ENCODE data around the gene IMMP2L.
A peak's percentile ranks its signal among the peaks of the same experiment; 100 is the strongest.

The IMMP2L gene

GRCh38 chr7:111394891-111395290 is 167.4 kb downstream of the IMMP2L start:
- Histone ChIP-seq H3K9ac (ENCODE audit: low read length in 2 of 2) (no peak overlapping the region), H3K4me3 (ENCODE audit: low read length in 2 of 2) (no peak overlapping the region), H3K4me1 (ENCODE audit: control insufficient read depth, insufficient read depth, low read length) (no peaks in the 10 kb centered on the region), H3K27me3 (ENCODE audit: control insufficient read depth in 1 of 2, insufficient read depth in 2 of 2, low read length in 2 of 2) (no peaks in the 10 kb centered on the region), H3K27ac (ENCODE audit: low read length) (no peak overlapping the region), H3K9me3 (ENCODE audit: control insufficient read depth in 2 of 2, low read length in 2 of 2) (no peaks in the 10 kb centered on the region), H3K36me3 (ENCODE audit: control insufficient read depth in 2 of 2, insufficient read depth in 2 of 2, low read length in 2 of 2) (no peaks in the 10 kb centered on the region)

GRCh38 chr7:111393011-111393754 is 169.1 kb downstream of the IMMP2L start:
- H3K36me3 ChIP-seq (ENCODE audit: control insufficient read depth in 2 of 2, insufficient read depth in 2 of 2, low read length in 2 of 2) = no peaks in the 10 kb centered on the region
- H3K9ac ChIP-seq (ENCODE audit: low read length in 2 of 2) = no peak overlapping the region
- H3K4me3 ChIP-seq (ENCODE audit: low read length in 2 of 2) = no peak overlapping the region
- no peaks in the 10 kb centered on the region for H3K27me3 ChIP-seq (ENCODE audit: control insufficient read depth in 1 of 2, insufficient read depth in 2 of 2, low read length in 2 of 2)
- H3K27ac ChIP-seq (ENCODE audit: low read length) = peak overlapping the region; percentile 6
- H3K4me1 ChIP-seq (ENCODE audit: control insufficient read depth, insufficient read depth, low read length) = no peaks in the 10 kb centered on the region
- H3K9me3 ChIP-seq (ENCODE audit: control insufficient read depth in 2 of 2, low read length in 2 of 2) = no peaks in the 10 kb centered on the region

GRCh38 chr7:111392294-111392693 is 170.0 kb downstream of the IMMP2L start:
- Histone ChIP-seq H3K4me3 (ENCODE audit: low read length in 2 of 2) (no peak overlapping the region), H3K36me3 (ENCODE audit: control insufficient read depth in 2 of 2, insufficient read depth in 2 of 2, low read length in 2 of 2) (no peaks in the 10 kb centered on the region), H3K27ac (ENCODE audit: low read length) (no peak overlapping the region), H3K9ac (ENCODE audit: low read length in 2 of 2) (no peak overlapping the region), H3K9me3 (ENCODE audit: control insufficient read depth in 2 of 2, low read length in 2 of 2) (no peaks in the 10 kb centered on the region), H3K27me3 (ENCODE audit: control insufficient read depth in 1 of 2, insufficient read depth in 2 of 2, low read length in 2 of 2) (no peaks in the 10 kb centered on the region), H3K4me1 (ENCODE audit: control insufficient read depth, insufficient read depth, low read length) (no peaks in the 10 kb centered on the region)

DNA sequence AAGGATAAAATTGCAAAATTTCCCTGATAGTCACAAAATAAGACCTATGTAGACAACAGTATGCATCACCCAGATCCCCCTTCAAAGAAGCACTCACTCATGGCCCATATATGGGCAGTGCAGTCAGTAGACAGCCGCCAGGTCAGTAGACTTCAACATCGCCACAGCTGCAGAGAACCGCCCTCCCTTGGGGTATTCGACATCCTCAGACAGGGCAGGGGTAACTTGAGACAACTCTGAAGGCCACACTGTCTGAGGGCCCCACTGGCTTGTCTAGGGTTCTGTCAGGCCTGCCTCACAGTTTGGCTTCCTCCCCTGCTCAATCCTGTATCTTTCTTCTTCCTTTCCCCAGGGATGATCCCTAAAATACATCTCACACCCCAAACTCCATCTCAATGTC is 172.3 kb downstream of the IMMP2L start:
- no peaks in the 10 kb centered on the region for H3K4me1 ChIP-seq (ENCODE audit: control insufficient read depth, insufficient read depth, low read length)
- no peak overlapping the region for H3K9ac ChIP-seq (ENCODE audit: low read length in 2 of 2)
- H3K27ac ChIP-seq (ENCODE audit: low read length) = no peak overlapping the region
- H3K4me3 ChIP-seq (ENCODE audit: low read length in 2 of 2) = no peak overlapping the region
- no peaks in the 10 kb centered on the region for H3K36me3 ChIP-seq (ENCODE audit: control insufficient read depth in 2 of 2, insufficient read depth in 2 of 2, low read length in 2 of 2)
- no peaks in the 10 kb centered on the region for H3K27me3 ChIP-seq (ENCODE audit: control insufficient read depth in 1 of 2, insufficient read depth in 2 of 2, low read length in 2 of 2)
- no peaks in the 10 kb centered on the region for H3K9me3 ChIP-seq (ENCODE audit: control insufficient read depth in 2 of 2, low read length in 2 of 2)

DNA sequence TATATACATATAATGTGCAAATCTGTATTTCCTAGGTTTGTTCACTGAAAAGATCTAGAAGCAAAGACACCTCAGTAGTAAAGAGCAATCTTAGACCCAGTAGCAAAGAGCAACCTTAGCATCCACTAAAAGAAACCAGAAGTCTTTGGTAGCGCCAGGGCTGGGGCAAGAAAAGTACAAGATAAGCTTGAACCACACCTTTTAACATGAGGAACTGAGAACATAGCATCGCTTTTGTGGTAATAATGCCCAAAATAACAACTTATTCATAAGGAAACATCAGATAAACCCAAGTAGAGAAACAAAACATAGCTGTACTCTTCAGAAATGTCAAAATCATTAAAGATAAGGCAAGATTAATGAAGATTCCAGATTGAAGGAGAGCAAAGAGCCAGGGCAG is 173.4 kb downstream of the IMMP2L start:
- Histone ChIP-seq H3K27me3 (ENCODE audit: control insufficient read depth in 1 of 2, insufficient read depth in 2 of 2, low read length in 2 of 2) (no peaks in the 10 kb centered on the region), H3K36me3 (ENCODE audit: control insufficient read depth in 2 of 2, insufficient read depth in 2 of 2, low read length in 2 of 2) (no peaks in the 10 kb centered on the region), H3K27ac (ENCODE audit: low read length) (no peak overlapping the region), H3K9me3 (ENCODE audit: control insufficient read depth in 2 of 2, low read length in 2 of 2) (no peaks in the 10 kb centered on the region), H3K4me1 (ENCODE audit: control insufficient read depth, insufficient read depth, low read length) (no peaks in the 10 kb centered on the region), H3K4me3 (ENCODE audit: low read length in 2 of 2) (no peak overlapping the region), H3K9ac (ENCODE audit: low read length in 2 of 2) (no peak overlapping the region)

DNA sequence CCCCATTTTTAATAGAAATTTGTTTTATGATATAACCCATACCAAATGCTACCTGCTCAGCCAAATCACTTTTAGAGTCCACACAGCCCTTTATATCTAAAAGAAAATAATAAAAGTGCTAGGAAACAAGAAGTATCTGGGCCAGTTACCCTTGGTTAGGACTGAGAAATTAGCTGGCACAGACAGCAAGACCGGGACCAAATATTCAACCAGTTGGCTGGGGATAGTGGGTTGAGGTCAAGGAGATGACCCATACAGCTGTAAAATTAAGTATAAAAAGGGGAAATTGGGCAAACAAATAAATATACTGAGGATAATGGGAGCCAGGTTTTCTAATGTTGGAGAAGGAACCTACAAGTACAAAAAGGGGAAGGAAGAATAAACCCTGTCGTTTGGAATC is 174.3 kb downstream of the IMMP2L start:
- Histone ChIP-seq H3K4me1 (ENCODE audit: control insufficient read depth, insufficient read depth, low read length) (no peaks in the 10 kb centered on the region), H3K9me3 (ENCODE audit: control insufficient read depth in 2 of 2, low read length in 2 of 2) (no peaks in the 10 kb centered on the region), H3K4me3 (ENCODE audit: low read length in 2 of 2) (no peak overlapping the region), H3K36me3 (ENCODE audit: control insufficient read depth in 2 of 2, insufficient read depth in 2 of 2, low read length in 2 of 2) (no peaks in the 10 kb centered on the region), H3K9ac (ENCODE audit: low read length in 2 of 2) (no peak overlapping the region), H3K27ac (ENCODE audit: low read length) (no peak overlapping the region), H3K27me3 (ENCODE audit: control insufficient read depth in 1 of 2, insufficient read depth in 2 of 2, low read length in 2 of 2) (no peaks in the 10 kb centered on the region)

- Histone ChIP-seq H3K27me3 (ENCODE audit: control insufficient read depth in 1 of 2, insufficient read depth in 2 of 2, low read length in 2 of 2) (no peaks in the 10 kb centered on the region), H3K36me3 (ENCODE audit: control insufficient read depth in 2 of 2, insufficient read depth in 2 of 2, low read length in 2 of 2) (no peaks in the 10 kb centered on the region), H3K4me3 (ENCODE audit: low read length in 2 of 2) (no peak overlapping the region), H3K27ac (ENCODE audit: low read length) (no peak overlapping the region), H3K4me1 (ENCODE audit: control insufficient read depth, insufficient read depth, low read length) (no peaks in the 10 kb centered on the region), H3K9ac (ENCODE audit: low read length in 2 of 2) (no peak overlapping the region), H3K9me3 (ENCODE audit: control insufficient read depth in 2 of 2, low read length in 2 of 2) (no peaks in the 10 kb centered on the region)
These were observed 178.0 kb downstream of the IMMP2L start for GRCh38 chr7:111384065-111384891.

- Histone ChIP-seq H3K4me1 (ENCODE audit: control insufficient read depth, insufficient read depth, low read length) (no peaks in the 10 kb centered on the region), H3K27ac (ENCODE audit: low read length) (no peak overlapping the region), H3K27me3 (ENCODE audit: control insufficient read depth in 1 of 2, insufficient read depth in 2 of 2, low read length in 2 of 2) (no peaks in the 10 kb centered on the region), H3K9ac (ENCODE audit: low read length in 2 of 2) (no peak overlapping the region), H3K4me3 (ENCODE audit: low read length in 2 of 2) (no peak overlapping the region), H3K36me3 (ENCODE audit: control insufficient read depth in 2 of 2, insufficient read depth in 2 of 2, low read length in 2 of 2) (no peaks in the 10 kb centered on the region), H3K9me3 (ENCODE audit: control insufficient read depth in 2 of 2, low read length in 2 of 2) (no peaks in the 10 kb centered on the region)
These were observed 179.2 kb downstream of the IMMP2L start for GRCh38 chr7:111383133-111383532.

DNA sequence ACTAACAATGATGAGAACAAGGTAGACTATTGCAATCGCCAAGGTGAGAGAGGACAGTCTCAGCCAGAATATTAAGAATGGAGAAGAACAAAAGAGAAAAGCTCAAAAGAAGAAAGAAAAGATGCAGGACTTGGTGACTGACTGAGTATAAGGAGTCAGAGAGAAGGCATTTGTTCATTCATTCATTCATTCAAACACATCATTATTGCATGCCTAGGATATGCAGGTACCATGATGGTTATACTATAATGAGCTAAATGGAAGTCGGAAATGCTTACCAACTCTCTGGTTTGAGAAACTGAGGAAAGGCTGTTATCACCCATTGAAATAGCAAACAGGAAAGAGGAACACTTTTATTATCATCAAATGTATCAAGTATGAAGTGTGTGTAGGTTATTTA is 180.7 kb downstream of the IMMP2L start:
- H3K27me3 ChIP-seq (ENCODE audit: control insufficient read depth in 1 of 2, insufficient read depth in 2 of 2, low read length in 2 of 2) = no peaks in the 10 kb centered on the region
- H3K9me3 ChIP-seq (ENCODE audit: control insufficient read depth in 2 of 2, low read length in 2 of 2) = no peaks in the 10 kb centered on the region
- H3K36me3 ChIP-seq (ENCODE audit: control insufficient read depth in 2 of 2, insufficient read depth in 2 of 2, low read length in 2 of 2) = no peaks in the 10 kb centered on the region
- H3K4me3 ChIP-seq (ENCODE audit: low read length in 2 of 2) = no peak overlapping the region
- H3K9ac ChIP-seq (ENCODE audit: low read length in 2 of 2) = no peak overlapping the region
- H3K4me1 ChIP-seq (ENCODE audit: control insufficient read depth, insufficient read depth, low read length) = no peaks in the 10 kb centered on the region
- no peak overlapping the region for H3K27ac ChIP-seq (ENCODE audit: low read length)

GRCh38 chr7:111380945-111381344 is 181.3 kb downstream of the IMMP2L start:
- Histone ChIP-seq H3K36me3 (ENCODE audit: control insufficient read depth in 2 of 2, insufficient read depth in 2 of 2, low read length in 2 of 2) (no peaks in the 10 kb centered on the region), H3K4me1 (ENCODE audit: control insufficient read depth, insufficient read depth, low read length) (no peaks in the 10 kb centered on the region), H3K4me3 (ENCODE audit: low read length in 2 of 2) (no peak overlapping the region), H3K27me3 (ENCODE audit: control insufficient read depth in 1 of 2, insufficient read depth in 2 of 2, low read length in 2 of 2) (no peaks in the 10 kb centered on the region), H3K27ac (ENCODE audit: low read length) (no peak overlapping the region), H3K9ac (ENCODE audit: low read length in 2 of 2) (no peak overlapping the region), H3K9me3 (ENCODE audit: control insufficient read depth in 2 of 2, low read length in 2 of 2) (no peaks in the 10 kb centered on the region)

GRCh38 chr7:111374027-111374426 is 188.3 kb downstream of the IMMP2L start:
- no peak overlapping the region for H3K27ac ChIP-seq (ENCODE audit: low read length)
- no peak overlapping the region for H3K4me3 ChIP-seq (ENCODE audit: low read length in 2 of 2)
- H3K9ac ChIP-seq (ENCODE audit: low read length in 2 of 2) = no peak overlapping the region
- H3K9me3 ChIP-seq (ENCODE audit: control insufficient read depth in 2 of 2, low read length in 2 of 2) = no peaks in the 10 kb centered on the region
- no peaks in the 10 kb centered on the region for H3K36me3 ChIP-seq (ENCODE audit: control insufficient read depth in 2 of 2, insufficient read depth in 2 of 2, low read length in 2 of 2)
- H3K4me1 ChIP-seq (ENCODE audit: control insufficient read depth, insufficient read depth, low read length) = no peaks in the 10 kb centered on the region
- H3K27me3 ChIP-seq (ENCODE audit: control insufficient read depth in 1 of 2, insufficient read depth in 2 of 2, low read length in 2 of 2) = no peaks in the 10 kb centered on the region
